GM21423 (cell line): Measurements from ENCODE around the gene NISCH.
A peak's percentile ranks its signal among the peaks of the same experiment; 100 is the strongest.
"Not testable (repeated sequence)": the region's sequence is repeated elsewhere in the genome, so short reads cannot be mapped to it uniquely, and the experiment has no call there.

Source experiments
- ATAC-seq: cut with Tn5 transposase; IDR thresholded peaks from one replicate; pipeline ENCODE4 v1.9.1; 2021; ENCODE audit warnings: mild to moderate bottlenecking, moderate library complexity; ENCODE audit not compliant: unreplicated experiment

Gene NISCH

GRCh38 chr3:52524752-52525679 lies 69.6 kb downstream of the NISCH start:
- ATAC-seq = no peak

DNA sequence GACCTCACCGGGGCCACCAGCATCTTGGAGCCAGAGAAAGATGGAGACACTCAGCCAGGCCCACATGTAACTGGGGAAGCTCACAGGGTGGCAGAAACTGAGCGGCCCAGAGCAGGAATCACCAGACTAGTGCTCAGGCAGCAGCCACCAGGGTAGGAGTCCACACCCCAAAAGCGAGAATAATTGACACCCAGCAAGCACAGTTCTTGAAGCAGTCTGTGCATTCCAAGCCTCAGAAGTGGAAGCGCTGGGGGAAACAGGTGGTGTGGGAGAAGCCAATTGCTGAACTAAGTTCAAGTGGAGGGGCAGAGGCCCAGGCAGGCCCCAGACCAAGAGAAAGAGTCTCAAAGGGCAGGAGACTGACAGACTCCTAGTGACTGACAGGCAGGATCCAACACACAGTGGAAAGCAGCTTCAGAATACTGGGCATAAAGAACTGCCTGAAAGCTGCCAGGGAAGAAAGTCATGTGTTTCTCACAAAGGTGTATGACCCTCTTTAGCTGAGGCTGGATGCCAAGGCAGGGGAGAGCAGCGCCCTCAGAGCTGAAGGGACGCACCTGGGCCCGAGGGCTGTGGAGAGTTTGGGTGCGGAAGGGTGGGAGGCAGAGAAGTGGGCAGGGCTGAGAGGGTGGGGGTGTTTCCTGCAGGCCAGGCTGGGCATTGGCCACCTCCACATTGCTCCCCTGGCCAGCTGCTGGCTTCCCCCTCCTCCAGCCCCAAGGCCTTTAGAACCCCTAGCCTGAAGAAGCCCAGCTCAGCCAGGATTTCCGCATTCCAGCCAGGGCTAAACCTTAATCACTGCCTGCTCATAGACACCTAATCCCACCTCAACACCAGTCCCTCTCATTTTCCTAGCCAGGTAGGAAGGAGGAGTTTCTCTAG lies 70.5 kb downstream of the NISCH start:
- no peak for ATAC-seq

DNA sequence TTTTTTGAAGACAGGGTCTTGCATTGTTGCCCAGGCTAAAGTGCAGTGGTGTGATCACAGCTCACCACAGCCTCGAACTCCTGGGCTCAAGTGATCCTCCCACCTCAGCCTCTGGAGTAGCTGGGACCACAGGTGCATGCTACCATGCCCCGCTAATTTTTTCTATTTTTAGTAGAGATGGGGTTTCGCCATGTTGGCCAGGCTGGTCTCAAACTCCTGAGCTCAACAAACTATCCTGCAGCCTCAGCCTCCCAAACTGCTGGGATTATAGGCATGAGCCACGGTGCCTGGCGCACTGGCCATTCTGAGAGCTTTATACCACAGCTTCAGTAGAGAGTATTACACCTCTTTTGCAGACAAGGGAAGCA lies 71.3 kb downstream of the NISCH start:
- not testable (repeated sequence) for ATAC-seq

DNA sequence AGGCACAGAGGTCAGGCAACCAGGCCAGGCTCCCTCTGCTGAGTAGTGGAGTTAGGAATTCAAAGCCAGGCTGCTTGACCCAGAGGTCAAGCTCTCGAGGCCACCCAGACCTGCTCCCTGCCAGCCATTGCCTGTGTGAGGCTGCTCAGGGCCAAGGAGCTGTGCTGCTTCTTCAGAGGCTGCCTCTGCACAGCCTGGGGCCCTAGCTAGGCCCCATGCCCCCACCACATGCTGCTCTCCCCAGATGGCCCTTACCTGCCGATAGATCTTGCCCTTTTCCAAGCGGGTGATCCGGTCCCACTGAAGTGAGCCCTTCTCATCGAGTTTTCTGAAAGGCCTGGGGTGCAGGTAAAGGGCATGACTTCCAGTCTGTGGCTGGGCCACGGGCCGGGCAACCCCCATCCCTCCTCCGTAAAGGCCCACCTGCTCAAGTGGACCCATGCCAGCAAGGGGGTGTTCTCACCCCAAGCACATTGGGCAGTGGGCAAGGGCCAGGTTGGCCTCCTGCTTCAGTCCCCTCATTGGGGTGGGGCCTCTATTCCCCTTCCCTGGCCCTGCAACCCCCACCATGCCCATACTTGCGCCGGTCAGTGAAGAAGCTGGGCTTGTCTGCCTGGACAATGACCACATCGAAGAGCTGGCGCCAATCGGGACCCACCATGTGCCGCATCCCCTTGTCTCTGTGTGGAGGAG lies 71.8 kb downstream of the NISCH start:
- ATAC-seq = no peak

DNA sequence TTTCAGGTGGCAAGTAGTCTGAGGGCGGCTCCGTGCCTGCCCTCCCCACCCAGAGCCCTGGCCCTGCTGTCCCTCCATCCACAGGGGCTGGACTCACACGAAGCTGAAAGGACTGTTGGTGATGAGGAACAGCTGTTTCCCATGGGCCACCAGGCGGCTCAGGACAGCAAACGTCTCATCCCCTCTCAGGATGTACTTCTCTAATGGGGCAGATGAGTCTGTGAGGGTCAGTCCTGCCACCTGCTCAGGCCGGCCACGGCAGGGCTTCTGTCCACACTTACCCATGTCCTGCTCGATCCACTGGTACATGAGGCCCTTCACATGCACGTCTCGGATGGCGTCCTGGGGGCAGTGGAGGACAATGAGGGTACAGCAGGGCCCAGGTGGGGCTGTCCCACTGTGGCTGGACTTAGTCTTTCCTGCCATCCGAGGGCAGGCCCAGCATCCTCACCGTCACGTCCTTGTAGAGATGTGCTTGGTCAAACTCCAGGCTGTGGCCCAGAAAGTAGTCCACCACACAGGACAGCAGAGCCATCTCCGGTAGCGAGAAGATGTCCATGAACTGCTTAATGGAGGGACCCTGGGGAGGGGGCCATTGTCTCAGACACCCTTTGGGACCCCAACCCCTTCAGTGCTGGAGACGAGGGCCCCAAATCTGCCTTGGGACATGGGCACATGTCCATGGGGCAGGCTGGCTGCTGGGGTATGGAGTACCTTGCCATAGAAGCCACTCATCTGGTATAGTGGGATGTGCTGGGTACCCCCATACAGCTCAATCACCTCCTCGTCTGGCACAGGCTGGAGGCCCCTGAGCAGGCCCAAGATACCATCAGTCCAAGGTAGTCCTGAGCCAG lies 72.6 kb downstream of the NISCH start:
- ATAC-seq = no peak

GRCh38 chr3:52528586-52529375 lies 73.4 kb downstream of the NISCH start:
- ATAC-seq = no peak

DNA sequence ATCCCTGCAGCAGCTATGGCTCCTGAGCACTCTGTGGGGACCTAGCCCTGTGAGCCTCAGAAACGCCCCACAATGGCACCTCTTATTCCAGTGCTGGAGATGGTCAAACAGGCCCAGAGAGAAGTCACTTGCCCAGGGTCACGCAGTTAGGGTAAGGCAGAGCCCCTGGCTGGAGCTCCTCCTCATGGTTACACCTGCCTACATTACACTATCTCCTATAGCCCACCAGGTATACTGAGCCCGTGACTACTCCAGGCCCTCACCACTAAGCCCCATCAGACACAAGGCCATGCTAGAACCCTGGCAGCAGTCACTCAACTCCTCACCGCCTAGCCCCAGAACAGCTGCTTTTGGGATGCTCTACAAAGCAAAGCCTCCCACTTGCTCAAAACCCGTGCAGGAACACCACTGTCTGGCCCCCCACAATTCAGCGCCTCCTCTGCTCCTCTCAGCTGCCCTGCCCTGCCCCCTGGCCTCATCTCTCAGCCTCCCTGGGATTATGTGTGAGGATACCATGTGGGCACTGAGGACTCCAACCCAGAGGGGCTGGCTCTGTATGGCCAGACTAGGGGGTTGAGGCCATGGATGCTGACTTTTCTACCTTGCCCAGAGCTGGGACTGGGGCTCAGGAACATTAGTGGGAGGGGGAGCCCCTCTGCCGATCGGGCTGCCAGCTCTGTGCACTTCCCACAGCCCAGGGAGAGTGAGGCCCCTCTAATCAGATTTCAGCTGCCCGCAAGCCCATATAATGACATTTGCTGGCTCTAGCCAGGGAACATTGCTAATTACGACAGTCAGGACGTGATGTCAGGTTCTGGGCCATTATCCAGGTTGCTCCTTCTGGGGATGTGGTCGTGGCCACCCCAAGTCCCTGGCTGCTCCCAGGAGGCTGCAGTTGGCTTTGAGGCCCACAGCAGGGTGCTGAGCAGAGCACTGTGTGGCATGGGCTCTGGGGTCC lies 74.3 kb downstream of the NISCH start:
- no peak for ATAC-seq

DNA sequence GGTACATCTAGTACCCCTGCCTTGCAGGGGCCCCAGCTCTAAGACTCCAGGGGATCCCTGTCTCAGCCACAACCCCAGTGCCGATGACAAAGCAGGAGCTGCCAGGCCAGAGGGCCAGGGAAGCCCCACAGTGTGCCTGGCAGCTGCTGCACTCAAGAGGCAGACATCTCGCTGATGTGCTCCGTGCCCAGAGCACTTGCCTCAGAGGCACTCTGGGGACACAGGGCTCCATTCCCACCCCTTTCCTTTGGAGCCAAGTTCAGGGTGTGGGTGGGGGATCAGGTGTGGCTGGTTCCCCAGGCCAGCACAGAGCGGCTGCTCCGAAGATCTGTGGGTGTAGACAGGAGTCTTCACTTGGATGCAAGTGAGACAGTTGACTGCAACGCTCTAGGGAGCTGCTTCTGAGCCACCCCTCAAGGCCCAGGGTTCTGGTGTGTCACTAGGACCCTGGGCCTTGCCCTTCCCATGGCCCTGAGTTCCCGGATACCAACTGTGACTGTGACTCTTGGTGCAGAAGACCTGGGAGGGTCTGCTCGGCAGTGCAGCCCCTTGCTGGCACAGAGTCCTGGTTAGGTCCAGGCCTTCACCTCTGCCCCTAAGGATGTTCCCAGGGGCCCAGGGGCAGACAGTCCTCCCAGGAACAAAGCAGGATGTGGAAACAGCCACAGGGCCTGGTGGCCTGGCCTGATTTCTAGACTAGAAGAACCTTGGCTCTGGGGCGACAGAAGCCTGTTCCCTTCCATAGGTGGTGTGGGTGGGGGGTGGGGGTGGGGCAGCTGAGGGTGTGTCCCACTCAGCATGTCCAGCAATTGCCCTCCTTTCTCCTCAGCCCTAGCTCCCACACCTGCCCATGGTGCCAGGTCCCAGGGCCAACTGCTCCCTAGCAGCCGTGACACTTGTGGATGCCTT lies 75.8 kb downstream of the NISCH start:
- no peak for ATAC-seq

DNA sequence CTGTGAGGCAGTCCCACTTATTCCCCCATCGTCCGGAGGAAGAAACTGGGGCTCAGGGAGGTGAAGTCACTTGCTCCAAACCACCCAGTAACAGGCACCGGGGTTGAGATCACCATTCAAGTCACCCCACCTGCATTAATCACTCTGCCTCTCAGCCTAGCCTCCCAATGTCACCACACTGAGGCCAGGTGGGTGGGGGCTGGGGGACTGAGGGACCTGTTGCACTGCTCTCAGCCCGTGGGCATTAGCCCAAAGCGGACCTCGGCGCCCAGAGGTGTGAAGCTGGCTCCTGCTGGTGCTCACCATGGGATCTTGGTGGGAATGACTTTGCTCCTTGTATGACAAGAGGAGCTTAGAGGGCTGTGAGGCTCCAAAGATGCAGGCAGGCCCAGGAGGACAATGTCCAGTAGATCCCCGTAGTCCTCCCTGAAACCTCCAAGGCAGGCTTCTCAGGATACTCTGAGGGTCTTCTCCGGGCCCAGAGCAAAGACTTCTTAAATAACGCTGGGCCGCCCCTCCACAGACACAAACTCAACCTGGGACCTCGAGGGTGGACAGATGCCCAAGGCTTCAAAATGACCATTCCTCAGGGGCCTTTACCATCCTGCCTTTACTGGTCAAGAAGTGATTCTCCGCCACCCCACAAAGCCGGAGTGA lies 76.6 kb downstream of the NISCH start:
- ATAC-seq = no peak

- no peak for ATAC-seq
These were observed 77.1 kb downstream of the NISCH start for GRCh38 chr3:52532517-52532837.

DNA sequence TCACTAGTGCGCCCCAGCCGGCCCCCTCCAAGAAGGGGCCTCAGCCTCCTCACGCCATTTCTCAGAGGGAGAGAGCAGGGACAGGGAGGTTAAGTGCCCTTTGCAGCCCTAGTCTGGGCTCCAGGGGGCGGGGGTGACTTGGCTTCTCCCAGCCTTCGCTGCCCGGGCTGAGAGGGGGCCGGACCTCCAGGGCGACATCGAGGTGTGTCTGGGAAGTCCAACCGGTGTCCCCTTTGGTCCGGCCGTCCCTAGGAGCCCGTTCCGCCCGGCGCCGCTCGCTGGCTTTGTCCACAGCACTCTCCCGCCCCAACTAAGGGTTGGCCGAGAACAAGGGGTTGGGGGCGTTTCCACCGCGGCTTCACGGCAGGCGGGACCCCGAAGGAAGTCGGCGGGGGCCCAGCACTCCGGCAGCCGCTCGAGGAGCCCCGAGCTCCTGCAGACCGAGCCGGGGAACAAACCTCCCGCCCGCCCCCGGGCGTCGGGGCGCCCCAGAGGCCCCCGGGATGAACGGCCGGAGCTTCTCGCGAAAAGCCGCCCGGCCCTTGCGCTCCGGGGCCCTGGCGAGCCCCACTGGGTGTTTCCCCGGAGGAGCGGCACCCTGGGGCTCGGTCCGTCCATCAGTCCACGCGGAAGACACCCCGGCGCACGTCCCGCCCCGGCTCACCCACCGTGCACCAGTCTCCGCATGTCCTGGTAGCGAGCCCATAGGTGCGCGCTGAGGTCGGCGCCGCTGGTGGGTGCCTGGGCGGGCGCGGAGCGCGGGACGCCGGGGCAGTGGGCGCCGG lies 77.6 kb downstream of the NISCH start:
- ATAC-seq = peak; percentile 2

GRCh38 chr3:52533623-52534280 lies 78.3 kb downstream of the NISCH start, which contains the start of gene NT5DC2:
NT5DC2 (minus strand) TSS chr3:52533857; CDS start chr3:52533737, 120 bp downstream.
- peak; percentile 28 for ATAC-seq

DNA sequence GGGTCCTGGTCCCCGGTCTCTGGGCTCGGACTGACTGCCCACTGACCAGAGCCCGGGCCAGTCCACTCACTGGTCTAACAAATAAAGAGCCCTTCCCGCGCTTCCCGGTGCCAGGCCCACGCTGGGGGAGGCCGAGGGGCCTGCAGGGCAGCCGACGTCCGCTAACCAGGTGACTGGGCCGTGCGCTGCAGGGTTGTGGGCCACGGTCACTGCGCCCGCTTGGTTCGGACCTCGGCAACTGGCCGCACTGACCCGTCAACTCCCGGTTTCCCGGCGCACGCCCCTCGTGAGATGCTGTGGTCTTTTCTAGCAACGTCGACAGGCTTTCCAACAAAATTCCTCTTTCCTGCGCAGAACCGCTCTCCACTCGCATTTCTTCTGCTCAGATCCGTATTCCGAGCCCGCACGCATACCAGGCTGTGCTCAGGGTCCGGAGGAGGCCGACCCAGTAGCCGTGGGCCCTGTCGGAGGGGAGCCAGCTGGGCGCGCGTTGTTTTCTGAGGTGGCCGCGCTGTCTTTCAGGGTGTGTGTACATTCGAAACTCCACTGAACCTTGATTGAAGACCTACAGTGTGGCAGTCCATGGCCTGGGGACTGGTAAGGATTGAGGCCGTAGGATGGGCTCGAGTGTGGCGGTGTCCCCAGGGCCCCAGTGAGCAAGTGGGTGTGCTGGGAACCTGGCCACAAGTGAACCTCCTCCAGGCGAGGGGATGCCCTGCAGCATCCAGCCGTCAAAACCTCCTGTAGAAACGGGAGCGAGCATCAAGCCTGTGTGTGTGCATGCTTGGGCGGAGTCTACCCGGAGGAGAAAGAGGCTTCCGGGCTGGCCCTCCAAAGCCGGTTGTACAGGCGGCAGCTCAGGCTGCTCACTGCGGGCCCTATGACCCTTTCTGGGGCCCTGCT lies 79.1 kb downstream of the NISCH start:
- ATAC-seq = no peak

DNA sequence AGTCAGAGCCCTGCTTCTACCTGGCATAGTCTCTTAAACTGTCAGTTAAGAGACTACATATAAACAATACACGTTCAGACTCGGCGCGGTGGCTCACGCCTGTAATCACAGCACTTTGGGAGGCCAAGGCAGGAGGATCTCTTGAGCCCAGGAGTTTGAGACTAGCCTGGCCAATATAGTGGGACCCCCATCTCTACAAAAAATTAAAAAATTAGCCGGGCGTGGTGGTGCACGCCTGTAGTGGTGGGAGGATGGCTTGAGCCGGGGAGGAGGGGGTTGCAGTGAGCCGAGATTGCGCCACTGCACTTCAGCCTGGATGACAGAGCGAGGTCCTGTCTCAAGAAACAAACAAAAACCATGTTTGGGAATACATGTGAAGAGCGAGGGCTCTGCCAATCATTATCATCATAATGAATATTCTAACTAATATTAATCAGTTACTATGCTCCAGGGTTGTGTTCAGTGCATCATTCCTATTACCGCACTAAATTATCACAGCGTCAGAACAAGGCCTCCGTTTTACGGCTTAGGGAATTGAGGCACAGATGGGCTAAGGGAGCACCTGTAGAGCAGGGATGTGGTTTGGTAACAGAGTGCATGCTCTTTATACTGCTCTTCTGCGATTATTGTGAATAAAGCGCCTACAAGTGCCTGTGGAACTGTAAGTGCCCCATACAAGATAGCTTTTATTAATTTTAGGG lies 80.2 kb downstream of the NISCH start:
- ATAC-seq = no peak
